Activated CD4-positive, alpha-beta T cell treated with anti-CD3 and anti-CD28 coated beads for 36 hours (primary cell): ENCODE results near the gene AP2A2. TPM values are rescaled to one million over a fixed set of nuclear protein-coding genes. Genes with fewer than 3 reads are reported as not detected.

Experiments
- ATAC-seq: fragments of 200-7000 bp; cut with Tn5 transposase; one replicate; pipeline ENCODE4 v1.10.0; 2021; ENCODE audit warnings: mild to moderate bottlenecking, moderate library complexity
- CTCF ChIA-PET: fragments of 350-600 bp; sonication (Branson Sonifier 250); formaldehyde crosslinking; loops from one replicate; lab custom pipeline; 2021; ENCODE audit warnings: antibody characterized with exemption; lab: Charles Lee
- POLR2A ChIA-PET: fragments of 350-600 bp; sonication (Branson Sonifier 250); formaldehyde crosslinking; loops from one replicate; lab custom pipeline; 2021; ENCODE audit warnings: antibody characterized with exemption, inconsistent platforms; lab: Charles Lee
- DNase-seq: peaks from one replicate; pipeline ENCODE4 v3.0.0-alpha.2; 2020
- H3K27ac Mint-ChIP-seq: one replicate; pipeline ENCODE4 v1.8.0; 2021; ENCODE audit warnings: mixed read lengths
- H3K27me3 Mint-ChIP-seq: one replicate; pipeline ENCODE4 v1.8.0; 2021; ENCODE audit warnings: mixed read lengths
- H3K36me3 Mint-ChIP-seq: one replicate; pipeline ENCODE4 v1.8.0; 2021; ENCODE audit warnings: low read depth, mixed read lengths
- H3K4me1 Mint-ChIP-seq: one replicate; pipeline ENCODE4 v1.8.0; 2021; ENCODE audit warnings: mixed read lengths
- H3K4me3 Mint-ChIP-seq: one replicate; pipeline ENCODE4 v1.8.0; 2021; ENCODE audit warnings: mild to moderate bottlenecking, moderate library complexity, mixed read lengths
- H3K9me3 Mint-ChIP-seq: one replicate; pipeline ENCODE4 v1.8.0; 2021; ENCODE audit warnings: low read depth, mixed read lengths
- intact Hi-C, 2 experiments: fragments of 100-400 bp; cut with DNase I in 1 of 2; cut with micrococcal nuclease in 1 of 2; formaldehyde crosslinking; loops; one replicate each; pipeline versions ENCODE4 v1.14.2 to v1.15.1; 2022 to 2024; cut with DNase I, micrococcal nuclease
- total RNA-seq, 2 experiments: library from RNA; stranded (reverse); gene quantifications; one replicate each; pipeline ENCODE4 v1.2.3, GENCODE V29; 2021

AP2A2 gene
- total RNA-seq, 2 experiments from 2014 or later: 43.5 to 71.6 TPM

DNA sequence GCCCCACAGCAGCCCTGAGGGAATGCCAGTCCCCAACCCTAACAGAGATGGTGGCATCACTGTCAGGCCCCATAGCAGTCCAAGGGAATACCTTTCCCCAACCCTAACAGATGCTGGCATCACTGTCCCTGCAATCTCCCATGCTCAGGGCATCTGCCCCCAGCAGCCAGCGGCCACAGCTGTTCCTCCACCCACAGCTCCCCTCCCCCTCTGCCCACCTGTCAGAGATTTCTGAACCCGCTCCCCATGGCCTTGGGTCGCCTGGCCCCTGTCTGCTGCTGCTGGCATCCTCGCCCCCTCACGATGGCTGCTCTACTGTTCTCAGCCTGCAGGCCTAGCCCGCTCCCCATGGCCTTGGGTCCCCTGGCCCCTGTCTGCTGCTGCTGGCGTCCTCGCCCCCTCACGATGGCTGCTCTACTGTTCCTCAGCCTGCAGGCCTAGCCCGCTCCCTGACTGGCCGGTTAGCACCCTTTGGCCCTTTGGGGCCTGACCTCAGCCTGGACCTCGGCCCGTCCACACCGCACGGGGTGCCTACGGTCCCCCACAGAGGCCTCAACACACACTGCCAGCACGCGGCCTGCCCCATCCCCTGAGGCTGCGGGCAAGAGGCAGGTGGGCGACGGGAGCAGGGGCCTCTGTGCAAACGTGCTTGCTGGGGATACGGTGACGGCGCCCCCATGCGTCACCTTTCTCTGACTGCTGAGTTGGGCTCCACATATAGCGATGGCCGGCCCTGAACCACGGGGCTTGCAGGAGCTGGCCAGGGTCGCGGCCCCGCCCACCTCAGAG is 35.8 kb upstream of the AP2A2 start:
- Mint-ChIP-seq H3K4me3 (no peak overlapping the region), H3K36me3 (peaks cover 9% of the 10 kb centered on the region), H3K9me3 (no peaks in the 10 kb centered on the region), H3K4me1 (no peaks in the 10 kb centered on the region), H3K27ac (no peak overlapping the region), H3K27me3 (no peaks in the 10 kb centered on the region)
- ATAC-seq (no peak), DNase-seq (no peak)
- ChIA-PET POLR2A (no interaction called here), CTCF (no interaction called here)
- intact Hi-C loops: no loop called here

DNA sequence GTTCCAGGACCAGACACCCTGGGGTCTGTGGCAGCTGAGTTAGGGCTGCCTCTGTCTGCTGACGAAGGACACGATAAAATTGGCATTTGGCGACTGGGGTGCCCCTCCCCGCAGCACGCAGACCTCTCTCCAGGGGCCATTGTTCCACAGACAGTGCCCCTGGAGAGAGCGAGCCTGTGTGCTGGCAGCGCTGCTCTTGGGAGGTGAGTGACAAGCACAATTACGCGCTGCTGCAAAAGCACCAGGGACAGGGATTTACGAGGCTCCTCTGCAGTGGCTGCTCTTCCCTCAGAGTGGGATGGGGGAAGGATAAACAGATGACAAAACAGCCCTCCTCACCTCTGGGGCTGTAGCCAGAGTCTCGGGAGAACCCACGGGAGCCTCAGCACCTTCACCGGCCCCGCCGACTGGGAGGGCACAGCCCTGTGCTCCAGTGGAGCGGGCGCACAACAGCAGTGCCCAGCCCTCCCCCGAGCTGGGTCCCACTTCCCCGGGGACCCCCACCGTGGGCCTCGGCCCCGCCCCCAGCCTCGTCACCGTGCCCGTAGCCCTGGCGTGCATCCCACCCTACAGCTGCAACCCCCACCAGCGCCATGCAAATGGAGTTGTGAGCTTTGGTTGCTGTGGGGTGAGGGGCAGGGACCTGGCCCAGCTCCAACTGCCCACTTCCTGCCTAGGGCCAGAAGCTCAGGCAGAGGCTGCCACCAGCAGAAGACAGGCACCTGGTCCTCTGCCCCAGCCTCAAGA is 34.7 kb upstream of the AP2A2 start:
- Mint-ChIP-seq H3K9me3 (no peaks in the 10 kb centered on the region), H3K27ac (no peak overlapping the region), H3K27me3 (no peaks in the 10 kb centered on the region), H3K36me3 (peaks cover 9% of the 10 kb centered on the region), H3K4me1 (no peaks in the 10 kb centered on the region), H3K4me3 (no peak overlapping the region)
- ChIA-PET POLR2A (no interaction called here), CTCF (no interaction called here)
- intact Hi-C loops: no loop called here
- DNase-seq (no peak), ATAC-seq (no peak)

DNA sequence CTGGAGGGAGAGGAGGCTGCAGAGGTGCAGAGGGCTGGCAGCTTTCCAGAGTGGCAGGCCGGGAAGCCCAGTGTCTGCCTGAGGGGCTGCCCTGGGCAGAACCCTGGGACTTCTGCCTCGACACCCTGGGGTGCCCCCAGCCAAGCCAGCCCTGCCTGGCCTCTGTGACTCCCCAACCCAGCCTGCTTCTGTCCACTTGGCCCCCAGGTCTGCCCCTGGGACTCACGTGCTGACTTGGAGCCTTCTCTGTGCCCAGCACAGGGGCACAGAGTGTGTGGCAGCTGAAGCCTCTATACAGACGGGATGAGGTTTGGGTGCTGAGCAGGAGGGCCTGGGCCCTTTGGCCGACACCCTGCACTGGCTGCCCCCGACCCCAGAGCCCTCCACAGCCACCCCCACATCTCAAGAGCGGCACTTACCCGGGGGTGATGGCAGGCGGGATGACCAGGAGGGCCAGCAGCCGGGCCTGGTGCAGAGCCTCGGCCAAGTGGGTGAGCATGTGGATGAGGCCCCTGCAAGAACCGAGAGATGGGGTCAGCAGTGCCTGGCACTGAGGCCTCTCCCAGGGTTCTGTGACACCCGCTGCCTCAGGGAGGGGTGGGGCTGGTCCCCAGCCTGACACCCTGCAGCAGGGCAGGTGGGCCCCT is 32.5 kb upstream of the AP2A2 start:
- POLR2A ChIA-PET: no interaction called here
- no peak overlapping the region for H3K4me3 Mint-ChIP-seq
- DNase-seq: no peak
- no peak overlapping the region for H3K27ac Mint-ChIP-seq
- no peaks in the 10 kb centered on the region for H3K9me3 Mint-ChIP-seq
- intact Hi-C loops: no loop called here
- H3K27me3 Mint-ChIP-seq: no peaks in the 10 kb centered on the region
- CTCF ChIA-PET: no interaction called here
- H3K4me1 Mint-ChIP-seq: no peaks in the 10 kb centered on the region
- ATAC-seq: no peak
- H3K36me3 Mint-ChIP-seq: peaks cover 2% of the 10 kb centered on the region

DNA sequence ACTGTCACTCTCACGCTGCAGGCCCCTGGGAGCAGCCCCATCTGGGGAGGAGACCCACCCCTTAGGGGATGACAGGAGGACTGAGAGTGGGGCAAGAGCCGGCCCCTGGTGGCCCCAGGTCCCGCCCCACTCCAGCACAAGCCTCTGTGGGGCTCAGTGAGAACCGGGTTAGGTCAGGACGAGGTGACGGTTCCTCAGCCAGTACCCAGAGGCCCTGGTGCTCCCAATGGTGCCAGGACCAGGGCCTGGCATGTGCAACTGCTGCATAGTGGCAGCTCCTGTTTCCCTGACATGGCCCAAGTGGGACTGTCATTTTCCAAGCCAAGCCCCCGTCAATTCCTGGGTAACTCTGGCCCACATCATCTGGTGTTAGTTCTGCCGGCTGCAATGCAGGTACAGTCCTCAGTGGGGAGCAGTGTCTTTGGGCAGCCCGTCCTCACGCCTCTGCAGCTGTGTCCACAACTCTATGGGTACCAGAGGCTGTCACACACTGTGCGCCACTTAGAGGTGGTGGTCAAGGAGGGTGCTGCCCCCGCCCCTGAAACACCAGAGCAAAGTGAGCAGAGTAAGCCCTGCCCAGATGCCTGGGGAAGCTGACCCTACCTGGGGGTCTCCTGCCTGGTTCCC is 31.0 kb upstream of the AP2A2 start:
- Mint-ChIP-seq H3K27me3 (no peaks in the 10 kb centered on the region), H3K4me1 (no peaks in the 10 kb centered on the region), H3K36me3 (no peaks in the 10 kb centered on the region), H3K9me3 (no peaks in the 10 kb centered on the region), H3K4me3 (no peak overlapping the region), H3K27ac (no peak overlapping the region)
- POLR2A ChIA-PET: no interaction called here
- DNase-seq (no peak), ATAC-seq (no peak)
- CTCF ChIA-PET: no interaction called here
- intact Hi-C loops: no loop called here

DNA sequence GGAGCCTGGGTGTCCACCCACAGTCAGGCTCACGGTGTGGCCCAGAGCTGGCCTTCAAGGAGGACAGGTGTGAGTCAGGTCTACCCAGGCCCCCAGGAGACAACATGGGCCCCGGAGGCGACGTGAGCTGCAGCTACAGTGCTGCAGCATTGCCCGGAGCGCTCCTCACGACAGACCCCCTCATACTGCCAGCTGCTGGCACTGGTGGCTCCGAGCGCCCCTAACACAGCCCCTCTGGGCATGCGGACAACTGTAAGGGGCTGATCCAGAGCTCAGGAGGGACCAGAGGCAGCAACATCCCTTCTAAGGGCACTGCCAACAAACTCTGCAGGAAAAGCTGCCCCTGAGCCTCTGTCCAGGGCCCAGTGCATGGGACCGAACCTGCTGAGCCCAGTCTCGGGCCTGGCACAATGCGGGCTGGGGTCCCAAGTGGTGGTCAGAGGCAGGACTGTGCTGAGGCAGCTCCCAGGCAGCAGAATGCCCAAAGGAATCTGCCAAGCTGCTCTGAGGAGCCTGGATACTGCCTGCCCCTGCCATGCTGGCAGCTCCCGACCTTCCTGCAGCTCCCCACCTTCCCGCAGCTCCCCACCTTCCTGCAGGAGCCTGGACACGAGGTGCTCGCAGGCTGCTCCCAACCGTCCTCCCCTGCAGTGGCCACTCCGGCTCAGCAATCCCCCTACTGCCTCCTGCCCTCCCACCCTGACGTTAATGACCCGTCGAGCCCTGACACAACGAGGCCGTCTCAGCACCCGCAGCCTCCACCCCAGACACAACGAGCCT is 30.1 kb upstream of the AP2A2 start:
- ChIA-PET POLR2A (no interaction called here), CTCF (no interaction called here)
- Mint-ChIP-seq H3K4me3 (no peak overlapping the region), H3K27ac (no peak overlapping the region), H3K4me1 (no peaks in the 10 kb centered on the region), H3K9me3 (no peaks in the 10 kb centered on the region), H3K36me3 (peaks cover 2% of the 10 kb centered on the region), H3K27me3 (no peaks in the 10 kb centered on the region)
- intact Hi-C loops: no loop called here
- ATAC-seq: no peak
- no peak for DNase-seq

DNA sequence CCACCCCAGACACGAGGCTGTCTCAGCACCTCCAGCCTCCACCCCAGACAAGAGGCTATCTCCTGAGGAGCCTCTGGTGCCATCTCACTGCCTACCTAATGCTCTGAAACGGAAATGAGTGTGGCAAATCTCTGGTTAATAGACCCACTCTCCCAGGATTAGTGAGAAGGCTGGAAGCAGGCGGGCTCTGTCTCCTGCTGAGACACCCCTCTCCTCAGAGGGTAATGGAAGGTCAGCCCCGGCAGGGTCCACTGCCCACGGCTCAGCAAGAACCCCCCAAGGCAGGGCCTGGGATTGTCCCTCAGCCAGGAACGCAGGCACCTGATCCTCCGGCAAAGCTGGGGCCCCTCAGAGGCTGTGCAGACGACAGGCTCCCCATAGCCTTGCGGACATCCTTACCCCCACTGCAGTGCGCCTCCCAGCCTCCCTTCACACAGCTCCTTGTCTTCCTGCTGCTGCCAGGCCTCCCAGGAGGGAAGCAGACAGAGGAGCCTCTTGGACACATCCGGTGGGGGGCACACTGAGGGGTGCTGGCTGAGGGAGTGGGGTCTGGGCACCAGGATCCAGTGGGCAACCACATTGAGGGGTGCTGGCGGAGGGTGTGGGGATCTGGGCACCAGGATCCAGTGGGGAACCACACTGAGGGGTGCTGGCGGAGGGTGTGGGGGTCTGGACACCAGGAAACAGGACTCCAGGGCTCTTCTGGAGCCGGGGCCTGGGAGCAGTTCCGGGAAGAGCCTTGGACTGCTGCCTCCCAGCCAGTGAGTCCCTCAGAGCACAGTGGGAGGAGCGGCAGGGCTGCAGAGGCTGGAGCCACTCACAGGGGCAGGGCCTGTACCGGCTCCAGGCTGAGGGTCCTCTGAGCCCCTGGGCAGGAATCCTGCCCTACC is 28.2 kb upstream of the AP2A2 start:
- DNase-seq (no peak), ATAC-seq (no peak)
- CTCF ChIA-PET: interaction anchor here (0.6 kb wide), 1 partner anchor 243 kb away, joined by 4 read pairs; no protein-coding TSS in a partner anchor
- H3K4me3 Mint-ChIP-seq: no peak overlapping the region
- peaks cover 14% of the 10 kb centered on the region for H3K36me3 Mint-ChIP-seq
- H3K4me1 Mint-ChIP-seq: no peaks in the 10 kb centered on the region
- no peaks in the 10 kb centered on the region for H3K9me3 Mint-ChIP-seq
- intact Hi-C loops: no loop called here
- no peak overlapping the region for H3K27ac Mint-ChIP-seq
- H3K27me3 Mint-ChIP-seq: no peaks in the 10 kb centered on the region
- POLR2A ChIA-PET: no interaction called here

DNA sequence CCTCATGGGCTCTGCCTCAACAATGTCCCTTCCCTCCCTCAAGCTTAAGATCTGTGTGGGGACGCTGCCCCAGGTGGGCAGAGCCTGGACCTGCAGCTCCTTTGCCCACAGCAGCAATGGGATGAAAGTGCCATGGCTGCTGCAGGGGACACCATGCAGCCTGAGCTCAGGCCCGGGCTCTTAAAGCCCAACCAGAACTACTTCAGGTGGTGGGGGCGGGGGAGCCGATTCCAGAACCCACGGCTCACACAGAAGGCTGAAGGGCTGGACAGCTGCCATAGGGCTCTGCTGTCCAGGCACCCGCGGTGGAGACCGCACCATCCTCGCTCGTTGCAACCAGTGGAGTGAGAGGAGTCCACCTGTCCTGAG is 27.5 kb upstream of the AP2A2 start:
- Mint-ChIP-seq H3K4me1 (no peaks in the 10 kb centered on the region), H3K36me3 (peaks cover 21% of the 10 kb centered on the region), H3K9me3 (no peaks in the 10 kb centered on the region), H3K4me3 (no peak overlapping the region), H3K27me3 (no peaks in the 10 kb centered on the region), H3K27ac (no peak overlapping the region)
- DNase-seq: no peak
- peak; percentile 28 for ATAC-seq
- intact Hi-C loops: no loop called here
- ChIA-PET POLR2A (no interaction called here), CTCF (interaction anchor here (0.6 kb wide), 1 partner anchor 243 kb away, joined by 4 read pairs; no protein-coding TSS in a partner anchor)

DNA sequence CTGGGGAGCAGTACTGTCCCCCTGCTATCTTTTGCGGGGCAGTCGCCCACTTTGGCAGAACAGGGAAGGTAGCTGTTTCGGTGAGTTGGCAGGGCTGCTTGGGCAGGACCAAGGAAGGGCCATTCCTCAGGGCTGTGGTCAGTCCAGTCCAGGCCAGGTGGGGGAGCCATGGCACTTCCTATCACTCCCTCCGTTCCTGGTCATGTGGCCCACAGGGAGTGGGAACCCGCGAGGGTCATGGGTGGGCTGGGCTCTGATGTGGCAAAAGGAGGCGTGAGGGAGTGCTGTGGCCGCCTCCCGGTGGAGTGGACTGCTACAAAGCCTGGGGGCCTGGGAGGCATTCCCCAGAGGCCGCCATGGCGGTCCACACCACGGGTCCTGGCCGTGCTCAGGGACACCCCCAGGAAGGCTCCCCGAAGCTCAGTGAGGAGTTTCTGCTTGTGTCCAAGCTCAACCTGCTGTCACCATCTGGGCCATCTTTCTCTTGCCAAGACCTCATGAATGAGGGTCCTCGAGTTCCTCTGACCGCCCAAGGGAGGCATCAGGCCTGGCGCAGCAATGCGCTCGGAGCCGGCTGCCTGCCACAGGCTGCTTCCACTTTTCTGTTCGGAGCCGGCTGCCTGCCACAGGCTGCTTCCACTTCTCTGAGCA is 27.0 kb upstream of the AP2A2 start:
- DNase-seq (no peak), ATAC-seq (no peak)
- Mint-ChIP-seq H3K27me3 (no peaks in the 10 kb centered on the region), H3K9me3 (no peaks in the 10 kb centered on the region), H3K27ac (no peak overlapping the region), H3K4me3 (no peak overlapping the region), H3K36me3 (peaks cover 22% of the 10 kb centered on the region), H3K4me1 (no peaks in the 10 kb centered on the region)
- ChIA-PET POLR2A (no interaction called here), CTCF (no interaction called here)
- intact Hi-C loops: no loop called here

DNA sequence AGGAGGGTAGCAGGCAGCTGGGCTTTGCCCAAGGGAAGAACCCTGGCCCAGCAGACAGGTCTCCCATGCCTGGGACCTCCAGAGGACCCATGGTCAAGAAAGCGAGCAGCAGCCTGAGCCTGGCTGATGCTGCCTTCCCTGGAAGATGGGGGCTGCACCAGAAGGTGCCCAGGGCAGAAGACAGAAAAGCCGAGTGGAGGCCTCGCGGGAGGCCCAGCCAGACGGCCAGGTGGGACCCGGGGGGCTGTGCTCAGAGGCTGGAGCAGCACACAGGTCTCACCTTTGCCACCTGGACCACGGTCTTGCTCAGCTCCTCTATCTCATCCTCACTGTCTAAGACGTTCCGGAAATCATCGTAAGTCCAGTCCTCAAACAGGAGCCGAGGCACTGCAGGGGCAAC is 25.9 kb upstream of the AP2A2 start:
- no peaks in the 10 kb centered on the region for H3K9me3 Mint-ChIP-seq
- ATAC-seq (no peak), DNase-seq (no peak)
- ChIA-PET POLR2A (no interaction called here), CTCF (interaction anchor here (0.7 kb wide), 1 partner anchor 284 kb away, joined by 3 read pairs; no protein-coding TSS in a partner anchor)
- H3K4me3 Mint-ChIP-seq: no peak overlapping the region
- H3K27me3 Mint-ChIP-seq: no peaks in the 10 kb centered on the region
- H3K36me3 Mint-ChIP-seq: peaks cover 29% of the 10 kb centered on the region
- intact Hi-C loops: no loop called here
- no peaks in the 10 kb centered on the region for H3K4me1 Mint-ChIP-seq
- no peak overlapping the region for H3K27ac Mint-ChIP-seq

DNA sequence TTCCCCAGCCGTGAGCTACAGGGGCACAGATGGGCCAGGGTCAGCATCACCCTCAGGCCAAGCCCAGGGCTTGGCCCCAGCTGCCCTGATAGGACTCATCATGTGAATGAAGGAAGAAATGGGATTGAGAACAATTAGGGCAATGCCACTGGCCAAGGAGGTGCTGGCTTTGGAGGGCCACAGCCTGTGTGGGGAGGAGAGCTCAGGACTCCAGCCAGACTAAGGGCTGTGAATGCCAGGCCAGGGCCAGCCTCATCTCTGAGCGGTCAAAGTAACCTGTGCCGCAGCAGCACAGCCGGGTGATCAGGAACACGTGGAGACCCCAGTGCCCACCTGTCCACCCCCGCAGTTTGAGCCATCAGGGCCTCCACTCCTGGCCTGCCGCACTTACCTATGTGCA is 25.1 kb upstream of the AP2A2 start:
- ChIA-PET POLR2A (no interaction called here), CTCF (interaction anchor here (0.6 kb wide), 2 partner anchors 29 to 1076 kb away, joined by 3 read pairs; no protein-coding TSS in a partner anchor)
- Mint-ChIP-seq H3K36me3 (peaks cover 29% of the 10 kb centered on the region), H3K27me3 (no peaks in the 10 kb centered on the region), H3K4me3 (no peak overlapping the region), H3K4me1 (no peaks in the 10 kb centered on the region), H3K9me3 (no peaks in the 10 kb centered on the region), H3K27ac (no peak overlapping the region)
- intact Hi-C loops: no loop called here
- ATAC-seq: no peak
- DNase-seq: no peak
